Progenitor cell of endocrine pancreas (in vitro differentiated cells): ENCODE measurements around the gene PP2D1. TPM values are rescaled to one million over a fixed set of nuclear protein-coding genes. Genes with fewer than 3 reads are reported as not detected.

ENCODE experiments used
- DNase-seq: peaks from one replicate; pipeline ENCODE4 v3.0.0; 2021; ENCODE audit warnings: low spot score; ENCODE audit not compliant: unreplicated experiment
- H3K27ac Mint-ChIP-seq: 2 replicates; pipeline ENCODE4 v1.8.0; 2021; ENCODE audit warnings: mild to moderate bottlenecking, moderate library complexity, mixed read lengths
- H3K27me3 Mint-ChIP-seq: 2 replicates; pipeline ENCODE4 v1.8.0; 2021; ENCODE audit warnings: mixed read lengths
- H3K36me3 Mint-ChIP-seq: 2 replicates; pipeline ENCODE4 v1.8.0; 2022; ENCODE audit warnings: mixed read lengths; ENCODE audit not compliant: insufficient read depth
- H3K4me1 Mint-ChIP-seq: 2 replicates; pipeline ENCODE4 v1.8.0; 2021; ENCODE audit warnings: low read depth, mixed read lengths
- H3K4me3 Mint-ChIP-seq: 2 replicates; pipeline ENCODE4 v1.8.0; 2021; ENCODE audit warnings: low read depth, mild to moderate bottlenecking, moderate library complexity, mixed read lengths
- H3K9me3 Mint-ChIP-seq: 2 replicates; pipeline ENCODE4 v1.8.0; 2021; ENCODE audit warnings: low read depth, mixed read lengths
- CTCF ChIP-seq: fragments of 200-600 bp; sonication (generic); IDR thresholded peaks from one replicate; pipeline ENCODE4 v1.5.0; 2021; ENCODE audit warnings: antibody characterized with exemption, mild to moderate bottlenecking; ENCODE audit not compliant: unreplicated experiment
- total RNA-seq: library from RNA; stranded (reverse); gene quantifications from 2 replicates; pipeline ENCODE4 v1.2.1, GENCODE V29; 2021

PP2D1 gene
- total RNA-seq, 1 donor from 2014 or later, result not detected

GRCh38 chr3:19945534-19945933 is 66.5 kb downstream of the PP2D1 start:
- TF ChIP-seq CTCF, result no peak
- H3K36me3 Mint-ChIP-seq, result peaks cover 7% of the 10 kb centered on the region
- no peaks in the 10 kb centered on the region for H3K27me3 Mint-ChIP-seq
- no peak for DNase-seq
- H3K27ac Mint-ChIP-seq, result peak overlapping the region; percentile 99
- peaks cover 4% of the 10 kb centered on the region for H3K9me3 Mint-ChIP-seq
- H3K4me3 Mint-ChIP-seq, result peak overlapping the region; percentile 99
- peaks cover 21% of the 10 kb centered on the region for H3K4me1 Mint-ChIP-seq

- no peak for TF ChIP-seq CTCF
- H3K27me3 Mint-ChIP-seq, result no peaks in the 10 kb centered on the region
- no peak for DNase-seq
- H3K9me3 Mint-ChIP-seq, result peaks cover 10% of the 10 kb centered on the region
- no peak overlapping the region for H3K4me3 Mint-ChIP-seq
- no peak overlapping the region for H3K27ac Mint-ChIP-seq
- no peaks in the 10 kb centered on the region for H3K4me1 Mint-ChIP-seq
- H3K36me3 Mint-ChIP-seq, result peaks cover 5% of the 10 kb centered on the region
Observed at GRCh38 chr3:19940643-19941042, 71.4 kb downstream of the PP2D1 start.

GRCh38 chr3:19938295-19938627 is 73.8 kb downstream of the PP2D1 start:
- Mint-ChIP-seq H3K27me3 (no peaks in the 10 kb centered on the region), H3K9me3 (peaks cover 10% of the 10 kb centered on the region), H3K4me3 (no peak overlapping the region), H3K27ac (no peak overlapping the region), H3K4me1 (peaks cover 5% of the 10 kb centered on the region), H3K36me3 (peaks cover 2% of the 10 kb centered on the region)
- TF ChIP-seq CTCF, result no peak
- no peak for DNase-seq

GRCh38 chr3:19937459-19938294 is 74.4 kb downstream of the PP2D1 start:
- no peak for TF ChIP-seq CTCF
- Mint-ChIP-seq H3K9me3 (peaks cover 7% of the 10 kb centered on the region), H3K27ac (peak overlapping the region; percentile 74), H3K36me3 (no peaks in the 10 kb centered on the region), H3K4me1 (peaks cover 5% of the 10 kb centered on the region), H3K27me3 (no peaks in the 10 kb centered on the region), H3K4me3 (no peak overlapping the region)
- DNase-seq, result no peak

Other genes with a start within 250 kb of the PP2D1 start
- gene EFHB, start 78.0 kb downstream of the PP2D1 start, total RNA-seq, result 1.2 and 1.4 TPM in 2 replicates
- 58.2 and 59.8 TPM in 2 replicates for gene RAB5A, start 65.2 kb downstream of the PP2D1 start, total RNA-seq
- 12.9 and 17.1 TPM in 2 replicates for gene KAT2B, start 28.2 kb upstream of the PP2D1 start, total RNA-seq
- gene SGO1, start 173.9 kb upstream of the PP2D1 start, total RNA-seq, result 14.8 and 15.1 TPM in 2 replicates